HepG2 (cell line): ENCODE results near the gene USP15.
"Not testable (repeated sequence)": the region's sequence is repeated elsewhere in the genome, so short reads cannot be mapped to it uniquely, and the experiment has no call there.

Source experiments
- ATF4 ChIP-seq, 2 experiments: fragments of 450-650 bp in 1 of 2; sonication (generic) in 1 of 2; formaldehyde crosslinking; IDR thresholded peaks; 2 replicates each; pipeline versions ENCODE4 v1.5.0 to v1.8.0; 2020 to 2022; ENCODE audit warnings: mild to moderate bottlenecking in 1 of 2, missing genetic modification reagents in 1 of 2
- ELF1 ChIP-seq: sonication (generic); formaldehyde crosslinking; IDR thresholded peaks from 2 replicates; pipeline ENCODE4 v1.4.0; 2020; ENCODE audit warnings: missing genetic modification reagents
- FOSL2 ChIP-seq: sonication (generic); formaldehyde crosslinking; IDR thresholded peaks from 2 replicates; pipeline ENCODE4 v1.4.0; 2020; ENCODE audit warnings: missing genetic modification reagents
- HHEX ChIP-seq: IDR thresholded peaks from 2 replicates; pipeline ENCODE4 v1.6.1; 2016; ENCODE audit warnings: control low read depth
- JUN ChIP-seq: sonication (generic); formaldehyde crosslinking; IDR thresholded peaks from 2 replicates; pipeline ENCODE4 v1.4.0; 2020; ENCODE audit warnings: mild to moderate bottlenecking, missing genetic modification reagents
- MAF1 ChIP-seq: sonication (generic); formaldehyde crosslinking; IDR thresholded peaks from 2 replicates; pipeline ENCODE4 v1.5.0; 2020; ENCODE audit warnings: missing genetic modification reagents, borderline replicate concordance
- POLR2A ChIP-seq, 2 experiments: IDR thresholded peaks; 2 replicates each; pipeline ENCODE4 v1.6.1; 2011; ENCODE audit warnings: low read depth in 2 of 2, low read length in 2 of 2, mild to moderate bottlenecking in 1 of 2, moderate library complexity in 1 of 2; ENCODE audit not compliant: insufficient read depth in 1 of 2
- POLR2AphosphoS5 ChIP-seq: IDR thresholded peaks from 2 replicates; pipeline ENCODE4 v1.6.1; 2012; ENCODE audit warnings: low read depth, low read length
- REST ChIP-seq, 2 experiments: IDR thresholded peaks; 2 replicates each; pipeline ENCODE4 v1.6.1; 2011 to 2012; ENCODE audit warnings: low read length in 2 of 2, borderline replicate concordance in 1 of 2, low read depth in 1 of 2, mild to moderate bottlenecking in 1 of 2, moderate library complexity in 1 of 2
- SMAD1 ChIP-seq: sonication (generic); formaldehyde crosslinking; IDR thresholded peaks from 2 replicates; pipeline ENCODE4 v1.4.0; 2020; ENCODE audit warnings: missing genetic modification reagents, low read depth, mild to moderate bottlenecking, borderline replicate concordance
- SMC3 ChIP-seq: IDR thresholded peaks from 2 replicates; pipeline ENCODE4 v1.6.1; 2011; ENCODE audit warnings: low read length, improper control_type of control experiment
- TF ChIP-seq, protein P1 (sequence below): sonication (generic); formaldehyde crosslinking; IDR thresholded peaks from 2 replicates; pipeline ENCODE4 v1.8.1; 2023; ENCODE audit warnings: missing genetic modification reagents, inconsistent platforms, borderline replicate concordance

DNA sequence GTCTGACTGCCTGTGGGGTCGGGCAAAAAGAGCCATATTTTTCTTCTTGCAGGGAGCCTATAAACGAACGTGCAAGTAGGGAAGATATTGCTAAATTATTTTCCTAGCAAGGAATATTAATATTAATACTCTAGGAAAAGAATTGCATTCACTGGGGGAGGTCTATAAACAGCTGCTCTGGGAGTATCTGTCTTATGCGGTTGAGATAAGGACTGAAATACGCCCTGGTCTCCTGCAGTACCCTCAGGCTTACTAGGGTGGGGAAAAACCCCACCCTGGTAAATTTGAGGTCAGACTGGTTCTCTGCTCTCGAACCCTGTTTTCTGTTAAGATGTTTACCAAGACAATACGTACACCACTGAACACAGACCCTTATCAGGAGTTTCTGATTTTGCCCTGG, 203.0 kb downstream of the USP15 start:
- not testable (repeated sequence) for TF ChIP-seq ELF1; REST (IDR thresholded peaks at IDR 0.05; ENCODE audit: borderline replicate concordance in 1 of 2, low read depth in 1 of 2, low read length in 2 of 2); FOSL2 (CRISPR knock-in tag); HHEX (CRISPR knock-in tag); SMAD1 (CRISPR knock-in tag); ATF4 (CRISPR knock-in tag; IDR thresholded peaks at IDR 0.05); POLR2A (IDR thresholded peaks at IDR 0.05; ENCODE audit: insufficient read depth in 1 of 2, low read depth in 2 of 2, low read length in 2 of 2); MAF1 (CRISPR knock-in tag); SMC3; JUN (CRISPR knock-in tag); POLR2AphosphoS5
- TF ChIP-seq, protein P1, sequence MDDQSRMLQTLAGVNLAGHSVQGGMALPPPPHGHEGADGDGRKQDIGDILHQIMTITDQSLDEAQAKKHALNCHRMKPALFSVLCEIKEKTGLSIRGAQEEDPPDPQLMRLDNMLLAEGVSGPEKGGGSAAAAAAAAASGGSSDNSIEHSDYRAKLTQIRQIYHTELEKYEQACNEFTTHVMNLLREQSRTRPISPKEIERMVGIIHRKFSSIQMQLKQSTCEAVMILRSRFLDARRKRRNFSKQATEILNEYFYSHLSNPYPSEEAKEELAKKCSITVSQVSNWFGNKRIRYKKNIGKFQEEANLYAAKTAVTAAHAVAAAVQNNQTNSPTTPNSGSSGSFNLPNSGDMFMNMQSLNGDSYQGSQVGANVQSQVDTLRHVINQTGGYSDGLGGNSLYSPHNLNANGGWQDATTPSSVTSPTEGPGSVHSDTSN (CRISPR knock-in tag) = not testable (repeated sequence)
